Upper lobe of left lung (tissue), 6 donors: ENCODE results near the gene ADAMTS14. TPM values are rescaled to one million over a fixed set of nuclear protein-coding genes. Genes with fewer than 3 reads are reported as not detected.

Experiments
- ATAC-seq, 2 donors: fragments of 200-7000 bp; cut with Tn5 transposase; one replicate each; pipeline ENCODE4 v1.9.1; 2022; ENCODE audit warnings: mild to moderate bottlenecking in 2 of 2, moderate library complexity in 2 of 2; ENCODE audit not compliant: low FRiP score in 2 of 2
- DNase-seq, 2 donors: peaks; one replicate each; pipeline ENCODE4 v3.0.0-alpha.2; 2019 to 2020
- H3K27ac ChIP-seq, 4 donors: fragments of 200-600 bp; sonication (generic); one replicate each; pipeline ENCODE4 v1.5.1; 2016 to 2019
- H3K27me3 ChIP-seq, 4 donors: fragments of 200-600 bp; sonication (generic); one replicate each; pipeline ENCODE4 v1.5.1; 2017 to 2019
- H3K36me3 ChIP-seq, 4 donors: fragments of 200-600 bp; sonication (generic); one replicate each; pipeline ENCODE4 v1.5.1; 2016 to 2019
- H3K4me1 ChIP-seq, 4 donors: fragments of 200-600 bp; sonication (generic); one replicate each; pipeline ENCODE4 v1.5.1; 2018 to 2019
- H3K4me3 ChIP-seq, 4 donors: fragments of 200-600 bp; sonication (generic); one replicate each; pipeline ENCODE4 v1.5.1; 2017 to 2019; ENCODE audit warnings: mild to moderate bottlenecking in 2 of 4, moderate library complexity in 1 of 4
- H3K9me3 ChIP-seq, 4 donors: fragments of 200-600 bp; sonication (generic); one replicate each; pipeline ENCODE4 v1.5.1; 2018 to 2019
- EP300 ChIP-seq, 4 donors: sonication (generic); formaldehyde crosslinking; IDR thresholded peaks; one replicate each; pipeline ENCODE4 v1.5.1; 2017; ENCODE audit warnings: antibody characterized with exemption in 4 of 4, control low read depth in 2 of 4
- POLR2A ChIP-seq, 4 donors: fragments of 450-650 bp; IDR thresholded peaks; one replicate each; pipeline ENCODE4 v1.5.1; 2016 to 2017; ENCODE audit warnings: antibody characterized with exemption in 4 of 4, mild to moderate bottlenecking in 2 of 4
- POLR2AphosphoS5 ChIP-seq, 2 donors: sonication (generic); formaldehyde crosslinking; IDR thresholded peaks; one replicate each; pipeline ENCODE4 v1.5.1; 2017; ENCODE audit warnings: antibody characterized with exemption in 2 of 2
- WGBS, 2 donors: methylation state at CpG; one replicate each; pipeline ENCODE4 v1.1.5; 2017 to 2018; 5-methylcytosine and 5-hydroxymethylcytosine counted together
- total RNA-seq, 6 donors: library from RNA; depleted of rRNA in 4 of 6; stranded (reverse); fragments of >200 nt in 4 of 6; gene quantifications; one replicate each; pipeline versions ENCODE4 v1.1.0 to v1.2.1, GENCODE V29; 2016 to 2021
- TF ChIP-seq, protein P1 (sequence below), 6 experiments: fragments of 450-650 bp in 4 of 6; fragments of 200-600 bp in 2 of 6; sonication (generic) in 2 of 6; IDR thresholded peaks; one replicate each; pipeline ENCODE4 v1.5.1; 2016 to 2019; ENCODE audit warnings: antibody characterized with exemption in 6 of 6
- donor health status: DM: no; HTN: no; CAD: no; lungs with moderate emphysema.
- donor health status: DM: no; HTN: yes; CAD: no; lungs with severe emphysema.

ADAMTS14 gene
- total RNA-seq, 6 donors from 2014 or later = 0.15 to 3.1 (median 0.45) TPM

GRCh38 chr10:70745555-70745954 lies 73.2 kb downstream of the ADAMTS14 start:
- Histone ChIP-seq H3K4me3 (no peak overlapping the region), H3K9me3 (no peaks in the 10 kb centered on the region), H3K27ac (no peak overlapping the region), H3K36me3 (no peaks in the 10 kb centered on the region), H3K4me1 (peaks cover 18 to 22% (median 22%) of the 10 kb centered on the region in 4 donors), H3K27me3 (no peaks in the 10 kb centered on the region)
- no peak for TF ChIP-seq POLR2AphosphoS5 (IDR thresholded peaks at IDR 0.05)
- TF ChIP-seq, protein P1, sequence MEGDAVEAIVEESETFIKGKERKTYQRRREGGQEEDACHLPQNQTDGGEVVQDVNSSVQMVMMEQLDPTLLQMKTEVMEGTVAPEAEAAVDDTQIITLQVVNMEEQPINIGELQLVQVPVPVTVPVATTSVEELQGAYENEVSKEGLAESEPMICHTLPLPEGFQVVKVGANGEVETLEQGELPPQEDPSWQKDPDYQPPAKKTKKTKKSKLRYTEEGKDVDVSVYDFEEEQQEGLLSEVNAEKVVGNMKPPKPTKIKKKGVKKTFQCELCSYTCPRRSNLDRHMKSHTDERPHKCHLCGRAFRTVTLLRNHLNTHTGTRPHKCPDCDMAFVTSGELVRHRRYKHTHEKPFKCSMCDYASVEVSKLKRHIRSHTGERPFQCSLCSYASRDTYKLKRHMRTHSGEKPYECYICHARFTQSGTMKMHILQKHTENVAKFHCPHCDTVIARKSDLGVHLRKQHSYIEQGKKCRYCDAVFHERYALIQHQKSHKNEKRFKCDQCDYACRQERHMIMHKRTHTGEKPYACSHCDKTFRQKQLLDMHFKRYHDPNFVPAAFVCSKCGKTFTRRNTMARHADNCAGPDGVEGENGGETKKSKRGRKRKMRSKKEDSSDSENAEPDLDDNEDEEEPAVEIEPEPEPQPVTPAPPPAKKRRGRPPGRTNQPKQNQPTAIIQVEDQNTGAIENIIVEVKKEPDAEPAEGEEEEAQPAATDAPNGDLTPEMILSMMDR (IDR thresholded peaks at IDR 0.05) = no peak
- TF ChIP-seq EP300 (IDR thresholded peaks at IDR 0.05) = no peak
- TF ChIP-seq POLR2A (IDR thresholded peaks at IDR 0.05) = no peak
- 90 to 96% methylated on average over 1 to 2 of the region's 2 CpGs for WGBS, 2 donors
- ATAC-seq (no peak), DNase-seq (no peak)

- DNase-seq = no peak
- no peak for ATAC-seq
- TF ChIP-seq POLR2A (IDR thresholded peaks at IDR 0.05) (no peak), POLR2AphosphoS5 (IDR thresholded peaks at IDR 0.05) (no peak), EP300 (IDR thresholded peaks at IDR 0.05) (no peak)
- TF ChIP-seq, protein P1 (IDR thresholded peaks at IDR 0.05) = no peak
Observed at GRCh38 chr10:70747192-70747965, 75.1 kb downstream of the ADAMTS14 start.

GRCh38 chr10:70748305-70748704 lies 76.0 kb downstream of the ADAMTS14 start:
- Histone ChIP-seq H3K9me3 (no peaks in the 10 kb centered on the region), H3K4me1 (peaks cover 2 to 8% (median 6%) of the 10 kb centered on the region in 4 donors), H3K27me3 (no peaks in the 10 kb centered on the region), H3K36me3 (no peaks in the 10 kb centered on the region), H3K4me3 (no peak overlapping the region), H3K27ac (no peak overlapping the region)
- WGBS, 2 donors = 98 to 100% methylated on average over 2 to 3 of the region's 3 CpGs
- ATAC-seq (no peak), DNase-seq (no peak)
- TF ChIP-seq POLR2A (IDR thresholded peaks at IDR 0.05) (no peak), POLR2AphosphoS5 (IDR thresholded peaks at IDR 0.05) (no peak), EP300 (IDR thresholded peaks at IDR 0.05) (no peak)
- TF ChIP-seq, protein P1 (IDR thresholded peaks at IDR 0.05) = no peak

More at GRCh38 chr10:70747192-70747965, 75.1 kb downstream of the ADAMTS14 start:
- Histone ChIP-seq H3K4me1 (peaks cover 11 to 17% (median 15%) of the 10 kb centered on the region in 4 donors), H3K27me3 (no peaks in the 10 kb centered on the region), H3K9me3 (no peaks in the 10 kb centered on the region), H3K27ac (no peak overlapping the region), H3K4me3 (no peak overlapping the region), H3K36me3 (no peaks in the 10 kb centered on the region)
- WGBS, 2 donors = 83 to 84% methylated on average over 15 of the region's 15 CpGs

DNA sequence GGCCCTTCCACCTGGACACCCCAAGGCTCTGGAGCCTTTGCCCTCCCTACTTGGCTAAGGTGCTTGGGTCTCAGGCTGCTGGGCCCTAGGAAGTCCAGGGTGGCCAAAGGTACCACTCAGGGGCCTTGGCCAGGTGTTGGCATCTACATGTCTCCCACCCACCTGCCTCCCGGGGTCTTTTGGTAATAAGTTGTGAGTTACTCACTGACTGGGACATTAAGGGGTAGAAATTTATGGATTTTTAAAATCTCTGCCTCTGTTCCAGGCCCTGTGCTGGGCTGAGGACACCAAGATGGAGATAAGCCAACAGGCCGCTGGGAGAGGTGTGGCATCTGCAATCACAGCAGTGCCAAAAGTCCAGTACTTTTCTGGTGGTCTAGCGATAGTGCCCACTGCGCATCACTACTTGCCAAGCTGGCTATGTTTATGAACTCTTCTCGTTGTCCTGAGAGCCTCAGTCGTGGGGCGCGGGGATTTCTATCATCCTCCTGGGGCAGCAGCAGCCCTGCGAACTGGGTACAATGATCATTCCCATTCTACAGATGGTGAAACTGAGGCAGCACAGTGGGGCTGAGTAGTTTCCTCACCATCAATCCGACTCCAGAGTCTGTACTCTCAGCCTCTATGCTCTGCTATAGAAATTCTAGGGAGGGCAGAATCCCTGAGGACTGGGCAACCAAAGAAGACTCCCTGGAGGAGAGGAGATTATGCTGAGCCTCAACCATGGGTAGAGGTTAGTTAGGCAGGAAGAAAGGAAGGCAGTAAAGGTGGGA lies 76.7 kb downstream of the ADAMTS14 start:
- ATAC-seq (no peak), DNase-seq (no peak)
- 92 to 93% methylated on average over 7 to 10 of the region's 10 CpGs for WGBS, 2 donors

GRCh38 chr10:70749756-70750155 lies 77.5 kb downstream of the ADAMTS14 start:
- ATAC-seq = no peak
- H3K4me1 ChIP-seq = no peaks in the 10 kb centered on the region
- WGBS, 2 donors = 96 to 97% methylated on average over 9 to 10 of the region's 10 CpGs
- H3K27me3 ChIP-seq = no peaks in the 10 kb centered on the region
- no peak overlapping the region for H3K4me3 ChIP-seq
- TF ChIP-seq POLR2A (IDR thresholded peaks at IDR 0.05) = no peak
- TF ChIP-seq EP300 (IDR thresholded peaks at IDR 0.05) = no peak
- no peaks in the 10 kb centered on the region for H3K36me3 ChIP-seq
- DNase-seq = no peak
- H3K27ac ChIP-seq = no peak overlapping the region
- H3K9me3 ChIP-seq = no peaks in the 10 kb centered on the region

More for the DNA sequence above, 76.7 kb downstream of the ADAMTS14 start:
- H3K27ac ChIP-seq = no peak overlapping the region
- H3K4me1 ChIP-seq = peaks cover 0 to 1% (median under 1%) of the 10 kb centered on the region in 4 donors
- H3K9me3 ChIP-seq = no peaks in the 10 kb centered on the region
- no peaks in the 10 kb centered on the region for H3K27me3 ChIP-seq
- TF ChIP-seq POLR2AphosphoS5 (IDR thresholded peaks at IDR 0.05) = no peak
- TF ChIP-seq POLR2A (IDR thresholded peaks at IDR 0.05) = no peak
- no peak for TF ChIP-seq EP300 (IDR thresholded peaks at IDR 0.05)
- H3K4me3 ChIP-seq = no peak overlapping the region
- no peaks in the 10 kb centered on the region for H3K36me3 ChIP-seq
